ENCODE measurements around the gene DAB2IP.

The DAB2IP gene

GRCh38 chr9:121820286-121821005, 169.0 kb downstream of the DAB2IP start:
- H2AFZ ChIP-seq (ENCODE audit: low read depth, low read length) = no peak overlapping the region

GRCh38 chr9:121821326-121821725, 169.9 kb downstream of the DAB2IP start:
- no peaks in the 10 kb centered on the region for H3K9me3 ChIP-seq (ENCODE audit: insufficient read depth, low read length)
- no peaks in the 10 kb centered on the region for H3K27me3 ChIP-seq (ENCODE audit: low read depth, low read length)
- TF ChIP-seq EZH2phosphoT487 (IDR thresholded peaks at IDR 0.05; ENCODE audit: low read depth) = no peak
- no peak for TF ChIP-seq CTCF (IDR thresholded peaks at IDR 0.05; ENCODE audit: low read depth, low read length)
- no peak overlapping the region for H2AFZ ChIP-seq (ENCODE audit: low read depth, low read length)
- H3K9ac ChIP-seq (ENCODE audit: low read length) = no peak overlapping the region
- peak overlapping the region; percentile 65 for H3K4me2 ChIP-seq (ENCODE audit: low read length)
- no peaks in the 10 kb centered on the region for H3K79me2 ChIP-seq (ENCODE audit: low read length)
- H3K4me3 ChIP-seq (ENCODE audit: low read length) = no peak overlapping the region
- no peak overlapping the region for H3K27ac ChIP-seq (ENCODE audit: low read length)
- H3K36me3 ChIP-seq (replicated peaks; ENCODE audit: low read depth, low read length) = no peaks in the 10 kb centered on the region
- peaks cover 18% of the 10 kb centered on the region for H3K4me1 ChIP-seq (ENCODE audit: low read length)
- no peaks in the 10 kb centered on the region for H4K20me1 ChIP-seq (ENCODE audit: insufficient read depth, low read length)

More at GRCh38 chr9:121820286-121821005, 169.0 kb downstream of the DAB2IP start:
- H3K4me2 ChIP-seq (ENCODE audit: low read length) = no peak overlapping the region
- peaks cover 18% of the 10 kb centered on the region for H3K4me1 ChIP-seq (ENCODE audit: low read length)
- H3K27me3 ChIP-seq (ENCODE audit: low read depth, low read length) = no peaks in the 10 kb centered on the region
- H3K79me2 ChIP-seq (ENCODE audit: low read length) = no peaks in the 10 kb centered on the region
- no peak overlapping the region for H3K27ac ChIP-seq (ENCODE audit: low read length)
- H3K4me3 ChIP-seq (ENCODE audit: low read length) = no peak overlapping the region
- TF ChIP-seq EZH2phosphoT487 (IDR thresholded peaks at IDR 0.05; ENCODE audit: low read depth) = no peak
- no peaks in the 10 kb centered on the region for H3K9me3 ChIP-seq (ENCODE audit: insufficient read depth, low read length)
- no peaks in the 10 kb centered on the region for H4K20me1 ChIP-seq (ENCODE audit: insufficient read depth, low read length)
- H3K9ac ChIP-seq (ENCODE audit: low read length) = no peak overlapping the region
- no peaks in the 10 kb centered on the region for H3K36me3 ChIP-seq (replicated peaks; ENCODE audit: low read depth, low read length)

DNA sequence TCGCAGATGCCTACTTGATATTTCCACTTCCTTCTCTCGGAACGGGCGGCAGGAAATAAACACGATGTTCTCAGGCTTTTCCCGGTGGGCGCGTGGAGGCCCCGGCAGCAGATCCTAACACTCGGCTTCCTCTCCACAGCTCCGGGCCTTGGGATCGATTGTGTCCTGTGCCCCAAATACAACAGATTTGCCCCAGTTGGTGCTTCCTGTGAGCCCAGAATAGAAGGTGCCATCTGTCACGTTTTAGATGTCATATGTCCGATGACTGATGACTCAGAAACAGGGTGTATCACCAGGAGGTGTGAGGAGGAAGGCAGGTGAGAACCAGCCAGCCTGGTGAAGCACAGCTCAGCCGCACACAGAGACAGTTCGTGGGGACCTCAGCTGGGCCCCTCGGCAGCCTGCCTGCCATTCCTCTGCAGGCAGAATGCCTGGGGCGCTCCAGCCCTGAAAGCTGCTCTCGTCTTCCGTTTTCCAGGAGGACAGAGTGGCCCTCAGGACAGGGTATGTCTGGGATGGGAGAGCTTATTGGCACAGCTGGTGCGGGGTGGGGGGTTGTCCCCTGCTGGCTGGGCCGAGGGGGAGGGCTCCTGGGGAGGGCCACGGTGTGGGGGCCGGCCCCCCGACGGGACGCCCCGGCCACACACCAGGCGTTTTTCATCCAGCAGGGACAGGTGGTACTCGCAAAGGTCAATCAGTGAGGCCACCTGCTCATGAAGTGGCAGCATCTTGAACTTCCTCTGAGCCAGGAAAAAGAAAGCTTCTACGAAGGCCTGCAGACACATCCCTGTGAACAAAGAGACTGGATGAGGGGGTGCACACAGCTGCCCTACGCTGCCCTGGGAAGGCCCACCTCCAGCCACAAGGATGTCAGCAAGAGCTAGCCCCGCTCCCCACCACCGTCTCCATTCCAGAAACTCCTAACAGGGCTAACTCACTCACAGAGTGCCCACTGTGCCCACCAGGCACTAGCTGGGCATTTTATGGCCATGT, 171.0 kb downstream of the DAB2IP start:
- Histone ChIP-seq H3K79me2 (ENCODE audit: low read length) (no peaks in the 10 kb centered on the region), H3K27me3 (ENCODE audit: low read depth, low read length) (no peaks in the 10 kb centered on the region), H3K9ac (ENCODE audit: low read length) (peak overlapping the region; percentile 7; the same call in 1 of the 2 replicates), H3K4me1 (ENCODE audit: low read length) (peaks cover 18% of the 10 kb centered on the region), H3K27ac (ENCODE audit: low read length) (peak overlapping the region; percentile 26), H3K9me3 (ENCODE audit: insufficient read depth, low read length) (no peaks in the 10 kb centered on the region), H3K4me2 (ENCODE audit: low read length) (peak overlapping the region; percentile 65), H2AFZ (ENCODE audit: low read depth, low read length) (peak overlapping the region; percentile 94), H3K36me3 (replicated peaks; ENCODE audit: low read depth, low read length) (no peaks in the 10 kb centered on the region), H3K4me3 (ENCODE audit: low read length) (peak overlapping the region; percentile 36), H4K20me1 (ENCODE audit: insufficient read depth, low read length) (no peaks in the 10 kb centered on the region)
- TF ChIP-seq EZH2phosphoT487 (IDR thresholded peaks at IDR 0.05; ENCODE audit: low read depth) (no peak), CTCF (IDR thresholded peaks at IDR 0.05; ENCODE audit: low read depth, low read length) (no peak)

DNA sequence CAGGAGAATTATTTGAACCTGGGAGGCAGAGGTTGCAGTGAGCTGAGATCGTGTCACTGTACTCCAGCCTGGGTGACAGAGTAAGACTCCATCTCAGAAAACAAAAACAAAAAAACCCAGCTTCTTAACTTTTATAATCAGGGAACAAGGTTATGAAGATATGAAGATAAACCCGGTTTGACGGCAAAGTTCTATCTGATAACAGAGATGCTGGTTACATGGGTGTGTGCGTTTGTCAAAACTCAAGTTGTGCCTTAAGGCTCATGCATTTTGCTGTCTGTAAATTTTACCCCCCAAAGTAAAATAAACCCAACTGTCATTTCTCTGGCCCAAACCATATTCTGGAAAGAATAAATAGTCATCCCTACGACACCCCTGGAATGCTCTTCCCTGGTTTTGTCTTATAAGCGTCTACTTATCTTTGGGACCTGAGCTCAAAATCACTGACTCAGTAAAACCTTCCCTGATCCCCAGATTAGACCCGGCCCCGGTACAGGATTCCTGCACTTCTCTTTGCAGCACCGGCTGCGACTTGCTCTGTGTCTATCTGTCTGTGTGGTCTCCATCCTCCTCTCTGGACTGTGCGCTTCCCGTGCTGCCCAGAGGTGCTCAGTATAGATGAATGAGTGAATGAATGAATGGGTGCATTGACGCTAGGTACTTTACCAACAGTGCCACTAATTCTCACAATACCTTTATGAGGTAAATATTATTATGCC, 172.2 kb downstream of the DAB2IP start:
- Histone ChIP-seq H3K9ac (ENCODE audit: low read length) (no peak overlapping the region), H2AFZ (ENCODE audit: low read depth, low read length) (no peak overlapping the region), H3K4me3 (ENCODE audit: low read length) (no peak overlapping the region), H3K4me1 (ENCODE audit: low read length) (peaks cover 18% of the 10 kb centered on the region), H3K79me2 (ENCODE audit: low read length) (no peaks in the 10 kb centered on the region), H3K36me3 (replicated peaks; ENCODE audit: low read depth, low read length) (no peaks in the 10 kb centered on the region), H3K9me3 (ENCODE audit: insufficient read depth, low read length) (no peaks in the 10 kb centered on the region), H4K20me1 (ENCODE audit: insufficient read depth, low read length) (no peaks in the 10 kb centered on the region), H3K27ac (ENCODE audit: low read length) (no peak overlapping the region), H3K4me2 (ENCODE audit: low read length) (no peak overlapping the region), H3K27me3 (ENCODE audit: low read depth, low read length) (no peaks in the 10 kb centered on the region)
- no peak for TF ChIP-seq EZH2phosphoT487 (IDR thresholded peaks at IDR 0.05; ENCODE audit: low read depth)
- no peak for TF ChIP-seq CTCF (IDR thresholded peaks at IDR 0.05; ENCODE audit: low read depth, low read length)

Measured in OCI-LY3 (cell line).